Measurements from ENCODE around the gene ADGRL1. TPM values are rescaled to one million over a fixed set of nuclear protein-coding genes. Genes with fewer than 3 reads are reported as not detected.

Gene ADGRL1
- total and polyA plus RNA-seq, 2 of the 8 experiments (the other 6 are each of a cell fraction or from before 2014, with no cell fraction given), result 95.6 to 112 TPM

DNA sequence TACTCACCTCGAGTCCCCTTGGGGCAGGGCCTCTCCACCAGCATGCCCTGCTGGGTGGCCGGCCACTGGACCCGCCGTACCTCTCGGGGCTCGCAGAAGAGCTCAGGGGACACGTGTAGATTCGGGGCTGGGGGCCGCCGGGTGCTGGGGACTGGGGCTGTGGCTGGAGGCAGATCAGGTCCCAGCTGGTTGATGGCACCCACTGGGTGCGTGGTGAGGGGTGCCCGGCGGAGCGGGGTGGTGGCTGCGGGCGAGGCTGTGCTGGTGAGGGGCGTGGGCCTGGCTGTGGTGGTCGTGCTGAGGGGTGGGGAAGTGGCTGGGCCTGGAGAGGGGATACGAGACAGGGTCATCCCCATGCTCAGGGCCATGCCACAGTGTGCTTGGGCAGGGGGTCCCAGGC is 44.7 kb downstream of the ADGRL1 start (continued):
- TF ChIP-seq, protein P1, sequence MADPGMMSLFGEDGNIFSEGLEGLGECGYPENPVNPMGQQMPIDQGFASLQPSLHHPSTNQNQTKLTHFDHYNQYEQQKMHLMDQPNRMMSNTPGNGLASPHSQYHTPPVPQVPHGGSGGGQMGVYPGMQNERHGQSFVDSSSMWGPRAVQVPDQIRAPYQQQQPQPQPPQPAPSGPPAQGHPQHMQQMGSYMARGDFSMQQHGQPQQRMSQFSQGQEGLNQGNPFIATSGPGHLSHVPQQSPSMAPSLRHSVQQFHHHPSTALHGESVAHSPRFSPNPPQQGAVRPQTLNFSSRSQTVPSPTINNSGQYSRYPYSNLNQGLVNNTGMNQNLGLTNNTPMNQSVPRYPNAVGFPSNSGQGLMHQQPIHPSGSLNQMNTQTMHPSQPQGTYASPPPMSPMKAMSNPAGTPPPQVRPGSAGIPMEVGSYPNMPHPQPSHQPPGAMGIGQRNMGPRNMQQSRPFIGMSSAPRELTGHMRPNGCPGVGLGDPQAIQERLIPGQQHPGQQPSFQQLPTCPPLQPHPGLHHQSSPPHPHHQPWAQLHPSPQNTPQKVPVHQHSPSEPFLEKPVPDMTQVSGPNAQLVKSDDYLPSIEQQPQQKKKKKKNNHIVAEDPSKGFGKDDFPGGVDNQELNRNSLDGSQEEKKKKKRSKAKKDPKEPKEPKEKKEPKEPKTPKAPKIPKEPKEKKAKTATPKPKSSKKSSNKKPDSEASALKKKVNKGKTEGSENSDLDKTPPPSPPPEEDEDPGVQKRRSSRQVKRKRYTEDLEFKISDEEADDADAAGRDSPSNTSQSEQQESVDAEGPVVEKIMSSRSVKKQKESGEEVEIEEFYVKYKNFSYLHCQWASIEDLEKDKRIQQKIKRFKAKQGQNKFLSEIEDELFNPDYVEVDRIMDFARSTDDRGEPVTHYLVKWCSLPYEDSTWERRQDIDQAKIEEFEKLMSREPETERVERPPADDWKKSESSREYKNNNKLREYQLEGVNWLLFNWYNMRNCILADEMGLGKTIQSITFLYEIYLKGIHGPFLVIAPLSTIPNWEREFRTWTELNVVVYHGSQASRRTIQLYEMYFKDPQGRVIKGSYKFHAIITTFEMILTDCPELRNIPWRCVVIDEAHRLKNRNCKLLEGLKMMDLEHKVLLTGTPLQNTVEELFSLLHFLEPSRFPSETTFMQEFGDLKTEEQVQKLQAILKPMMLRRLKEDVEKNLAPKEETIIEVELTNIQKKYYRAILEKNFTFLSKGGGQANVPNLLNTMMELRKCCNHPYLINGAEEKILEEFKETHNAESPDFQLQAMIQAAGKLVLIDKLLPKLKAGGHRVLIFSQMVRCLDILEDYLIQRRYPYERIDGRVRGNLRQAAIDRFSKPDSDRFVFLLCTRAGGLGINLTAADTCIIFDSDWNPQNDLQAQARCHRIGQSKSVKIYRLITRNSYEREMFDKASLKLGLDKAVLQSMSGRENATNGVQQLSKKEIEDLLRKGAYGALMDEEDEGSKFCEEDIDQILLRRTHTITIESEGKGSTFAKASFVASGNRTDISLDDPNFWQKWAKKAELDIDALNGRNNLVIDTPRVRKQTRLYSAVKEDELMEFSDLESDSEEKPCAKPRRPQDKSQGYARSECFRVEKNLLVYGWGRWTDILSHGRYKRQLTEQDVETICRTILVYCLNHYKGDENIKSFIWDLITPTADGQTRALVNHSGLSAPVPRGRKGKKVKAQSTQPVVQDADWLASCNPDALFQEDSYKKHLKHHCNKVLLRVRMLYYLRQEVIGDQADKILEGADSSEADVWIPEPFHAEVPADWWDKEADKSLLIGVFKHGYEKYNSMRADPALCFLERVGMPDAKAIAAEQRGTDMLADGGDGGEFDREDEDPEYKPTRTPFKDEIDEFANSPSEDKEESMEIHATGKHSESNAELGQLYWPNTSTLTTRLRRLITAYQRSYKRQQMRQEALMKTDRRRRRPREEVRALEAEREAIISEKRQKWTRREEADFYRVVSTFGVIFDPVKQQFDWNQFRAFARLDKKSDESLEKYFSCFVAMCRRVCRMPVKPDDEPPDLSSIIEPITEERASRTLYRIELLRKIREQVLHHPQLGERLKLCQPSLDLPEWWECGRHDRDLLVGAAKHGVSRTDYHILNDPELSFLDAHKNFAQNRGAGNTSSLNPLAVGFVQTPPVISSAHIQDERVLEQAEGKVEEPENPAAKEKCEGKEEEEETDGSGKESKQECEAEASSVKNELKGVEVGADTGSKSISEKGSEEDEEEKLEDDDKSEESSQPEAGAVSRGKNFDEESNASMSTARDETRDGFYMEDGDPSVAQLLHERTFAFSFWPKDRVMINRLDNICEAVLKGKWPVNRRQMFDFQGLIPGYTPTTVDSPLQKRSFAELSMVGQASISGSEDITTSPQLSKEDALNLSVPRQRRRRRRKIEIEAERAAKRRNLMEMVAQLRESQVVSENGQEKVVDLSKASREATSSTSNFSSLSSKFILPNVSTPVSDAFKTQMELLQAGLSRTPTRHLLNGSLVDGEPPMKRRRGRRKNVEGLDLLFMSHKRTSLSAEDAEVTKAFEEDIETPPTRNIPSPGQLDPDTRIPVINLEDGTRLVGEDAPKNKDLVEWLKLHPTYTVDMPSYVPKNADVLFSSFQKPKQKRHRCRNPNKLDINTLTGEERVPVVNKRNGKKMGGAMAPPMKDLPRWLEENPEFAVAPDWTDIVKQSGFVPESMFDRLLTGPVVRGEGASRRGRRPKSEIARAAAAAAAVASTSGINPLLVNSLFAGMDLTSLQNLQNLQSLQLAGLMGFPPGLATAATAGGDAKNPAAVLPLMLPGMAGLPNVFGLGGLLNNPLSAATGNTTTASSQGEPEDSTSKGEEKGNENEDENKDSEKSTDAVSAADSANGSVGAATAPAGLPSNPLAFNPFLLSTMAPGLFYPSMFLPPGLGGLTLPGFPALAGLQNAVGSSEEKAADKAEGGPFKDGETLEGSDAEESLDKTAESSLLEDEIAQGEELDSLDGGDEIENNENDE (IDR thresholded peaks at IDR 0.05; ENCODE audit: insufficient replicate concordance, low read length), result no peak
- TF ChIP-seq POU5F1 (IDR thresholded peaks at IDR 0.05; ENCODE audit: low read depth, low read length), result no peak
- no peak for TF ChIP-seq YY1 (IDR thresholded peaks at IDR 0.05; ENCODE audit: low read depth, low read length)
- TF ChIP-seq BCL11A (IDR thresholded peaks at IDR 0.05; ENCODE audit: low read depth in 2 of 2, low read length in 2 of 2), result no peak
- TF ChIP-seq CHD1 (IDR thresholded peaks at IDR 0.05; ENCODE audit: low read depth, low read length), result no peak
- no peak for TF ChIP-seq CEBPB (IDR thresholded peaks at IDR 0.05; ENCODE audit: low read depth, low read length)
- TF ChIP-seq POLR2AphosphoS5 (IDR thresholded peaks at IDR 0.05; ENCODE audit: low read depth, low read length), result no peak
- no peak for TF ChIP-seq POLR2A (IDR thresholded peaks at IDR 0.05; ENCODE audit: control extremely low read depth in 1 of 2, low read depth in 2 of 2, low read length in 2 of 2)
- TF ChIP-seq, protein P2, sequence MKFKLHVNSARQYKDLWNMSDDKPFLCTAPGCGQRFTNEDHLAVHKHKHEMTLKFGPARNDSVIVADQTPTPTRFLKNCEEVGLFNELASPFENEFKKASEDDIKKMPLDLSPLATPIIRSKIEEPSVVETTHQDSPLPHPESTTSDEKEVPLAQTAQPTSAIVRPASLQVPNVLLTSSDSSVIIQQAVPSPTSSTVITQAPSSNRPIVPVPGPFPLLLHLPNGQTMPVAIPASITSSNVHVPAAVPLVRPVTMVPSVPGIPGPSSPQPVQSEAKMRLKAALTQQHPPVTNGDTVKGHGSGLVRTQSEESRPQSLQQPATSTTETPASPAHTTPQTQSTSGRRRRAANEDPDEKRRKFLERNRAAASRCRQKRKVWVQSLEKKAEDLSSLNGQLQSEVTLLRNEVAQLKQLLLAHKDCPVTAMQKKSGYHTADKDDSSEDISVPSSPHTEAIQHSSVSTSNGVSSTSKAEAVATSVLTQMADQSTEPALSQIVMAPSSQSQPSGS (IDR thresholded peaks at IDR 0.05; ENCODE audit: low read length), result no peak
- no peak for TF ChIP-seq RBBP5 (IDR thresholded peaks at IDR 0.05; ENCODE audit: borderline replicate concordance, low read depth, low read length)
- TF ChIP-seq GABPA (IDR thresholded peaks at IDR 0.05; ENCODE audit: borderline replicate concordance, insufficient read depth, low read length), result no peak
